ENCODE data around the gene COX8A.

COX8A gene

DNA sequence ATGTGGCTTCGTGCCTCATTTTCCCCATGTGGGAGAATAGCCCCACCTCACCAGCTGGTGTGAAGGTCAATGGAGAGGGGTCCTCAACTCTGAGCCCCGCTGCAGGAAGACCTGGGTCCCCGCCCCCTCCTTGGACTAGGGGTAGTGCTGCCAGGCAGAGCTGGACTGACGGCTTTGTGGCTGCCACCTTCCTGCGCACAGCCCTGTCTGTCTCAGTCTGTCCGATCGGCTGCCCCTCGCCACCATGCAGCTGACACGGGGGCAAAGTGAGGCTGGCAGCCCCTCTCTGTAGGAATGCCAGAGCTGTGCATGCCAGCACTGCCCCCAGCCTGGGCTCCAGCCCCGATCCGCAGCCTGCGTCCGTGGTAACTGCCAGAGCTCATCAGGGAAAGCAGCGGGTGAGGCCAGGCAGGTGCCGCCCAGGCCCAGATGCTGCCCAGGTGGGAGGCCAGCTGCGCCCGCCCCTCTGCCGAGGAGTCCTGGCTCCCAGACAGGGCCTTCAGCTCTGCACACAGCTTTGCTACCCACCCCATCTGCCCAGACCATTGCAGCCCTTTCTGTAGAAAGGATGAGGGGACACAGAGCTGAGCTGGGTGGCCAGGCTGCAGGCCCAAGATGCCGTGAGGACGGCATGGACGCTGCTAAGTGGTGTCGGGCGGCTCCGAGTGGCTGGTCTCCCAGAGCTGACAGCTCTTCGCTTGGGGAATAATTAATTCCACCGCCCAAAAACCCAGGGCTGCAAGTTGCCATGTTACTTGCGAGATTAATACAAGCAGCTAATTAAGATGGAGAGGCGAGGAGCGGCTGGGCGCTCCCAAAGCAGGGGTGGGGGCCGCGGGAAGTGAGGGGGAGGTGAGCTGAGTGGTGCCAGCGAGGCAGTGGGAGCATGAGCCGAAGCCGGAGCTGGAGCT, 41.8 kb downstream of the COX8A start:
- H3K27ac ChIP-seq: no peak overlapping the region
- no peak overlapping the region for H3K4me3 ChIP-seq

DNA sequence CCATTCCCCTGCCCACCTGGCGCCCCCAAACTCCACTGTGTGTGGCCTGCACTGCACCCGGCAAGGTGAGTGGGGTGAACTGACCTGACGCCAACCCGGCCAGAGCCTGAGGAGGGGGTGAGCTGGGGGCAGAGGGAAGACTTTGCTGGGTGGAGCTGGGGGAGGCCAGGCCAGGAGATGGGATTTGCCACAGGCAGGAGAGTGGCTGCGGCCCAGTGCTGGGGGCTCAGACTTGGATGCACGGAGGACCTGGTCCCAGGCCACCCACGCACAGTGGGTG, 43.5 kb downstream of the COX8A start:
- Histone ChIP-seq H3K4me3 (no peak overlapping the region), H3K27ac (no peak overlapping the region)

DNA sequence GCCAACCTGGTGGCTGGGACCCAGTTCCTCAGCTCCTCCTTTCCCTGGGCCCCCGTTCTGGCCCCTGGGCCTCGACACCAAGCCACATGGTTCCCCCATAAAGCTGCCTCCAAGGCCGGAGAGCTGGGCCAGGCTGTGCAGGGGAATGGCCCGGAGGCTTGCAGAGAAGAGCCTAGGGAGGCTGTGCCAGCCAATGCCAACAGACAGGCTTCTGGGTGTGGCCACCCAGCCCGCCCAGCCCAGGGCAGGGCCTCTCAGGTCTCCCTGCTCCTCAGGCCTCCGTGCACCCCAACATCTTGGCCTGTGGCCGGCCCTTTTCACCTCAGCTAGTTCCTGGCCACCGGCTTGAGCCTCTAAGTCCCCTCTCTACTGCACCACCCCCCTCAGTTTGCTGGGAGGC, 43.9 kb downstream of the COX8A start:
- Histone ChIP-seq H3K27ac (no peak overlapping the region), H3K4me3 (no peak overlapping the region)

DNA sequence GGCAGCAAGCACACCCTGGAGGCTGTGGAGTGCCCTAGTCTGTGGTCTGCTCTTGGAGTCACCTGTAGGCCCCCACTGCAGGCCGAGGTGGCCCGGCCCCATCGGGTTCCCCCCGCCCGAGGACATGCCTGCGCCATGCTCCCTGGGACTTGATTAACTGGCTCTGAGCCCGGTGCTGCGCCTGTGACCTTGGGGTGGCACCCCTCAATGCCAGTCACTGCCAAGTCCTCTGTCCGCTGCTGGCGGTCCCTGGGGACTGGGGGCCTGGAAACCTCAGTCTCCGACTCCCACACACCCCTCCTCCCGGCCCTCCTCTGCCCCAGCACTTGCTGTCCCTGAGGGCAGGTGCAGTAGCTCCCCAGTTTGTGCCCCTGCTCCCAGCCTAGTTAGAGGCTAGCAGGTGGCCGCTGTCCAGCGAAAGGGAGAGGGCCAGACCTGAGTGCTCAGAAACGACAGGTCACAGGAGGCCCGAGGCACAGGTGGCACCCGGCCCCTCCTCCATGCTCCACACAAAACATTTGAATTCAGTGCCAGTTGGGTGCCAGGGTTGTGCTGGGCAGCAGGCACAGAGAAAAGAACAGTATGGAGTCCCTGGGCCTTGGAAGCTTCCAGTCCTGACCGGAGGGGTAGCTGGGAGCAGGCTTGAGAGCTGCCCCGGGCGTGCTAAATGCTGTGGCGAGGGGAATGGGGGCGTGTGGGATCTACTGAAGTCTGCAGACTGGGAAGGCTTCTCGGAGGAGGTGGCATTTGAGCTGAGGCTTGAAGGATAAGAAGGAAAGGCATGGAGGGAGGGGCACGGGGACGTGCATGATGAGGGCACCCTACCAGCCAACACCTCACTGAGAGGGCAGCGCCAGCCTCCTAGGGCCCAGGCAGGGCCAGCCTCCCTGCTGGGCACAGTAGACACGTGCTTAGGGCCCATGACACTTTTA, 45.0 kb downstream of the COX8A start:
- Histone ChIP-seq H3K27ac (no peak overlapping the region), H3K4me3 (no peak overlapping the region)

DNA sequence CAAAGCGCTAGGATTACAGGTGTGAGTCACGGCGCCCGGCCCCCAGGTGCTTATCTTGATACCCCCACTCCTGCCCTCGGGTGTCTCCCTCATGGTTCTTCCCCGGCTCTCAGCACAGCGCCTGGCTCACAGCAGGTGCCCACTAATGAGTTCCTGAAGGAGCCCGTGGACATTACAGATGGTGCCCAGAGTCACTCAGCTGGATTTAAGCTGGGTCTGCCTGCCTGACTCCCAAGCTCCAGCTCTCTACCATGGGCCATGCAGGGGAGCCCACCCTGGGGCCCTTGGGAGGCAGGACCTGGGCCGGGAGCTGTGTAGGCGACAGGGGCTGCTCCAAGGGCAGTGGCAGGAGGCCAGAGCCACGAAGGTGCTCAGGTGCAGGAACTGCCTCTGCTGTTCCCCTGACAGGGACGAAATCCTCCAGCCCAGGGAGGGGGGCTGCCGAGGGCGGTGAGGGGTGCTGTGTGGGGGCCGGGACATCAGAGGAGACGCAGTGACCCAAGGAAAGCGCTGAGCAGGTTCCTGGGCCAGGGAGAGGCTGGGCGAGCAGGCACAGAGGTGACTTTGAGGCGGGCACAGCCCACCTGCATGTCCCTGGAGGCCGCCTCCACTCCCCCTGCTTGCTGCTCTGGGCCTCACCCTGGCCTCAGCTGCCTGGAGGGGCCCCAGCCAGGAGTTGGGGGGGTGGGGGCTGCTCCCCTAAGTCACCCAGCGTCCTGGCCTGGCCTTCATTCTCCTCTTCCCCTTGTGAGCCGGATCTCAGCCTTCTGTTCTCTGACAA, 46.7 kb downstream of the COX8A start:
- Histone ChIP-seq H3K4me3 (no peak overlapping the region), H3K27ac (peak overlapping the region in 1 of 21 experiments; percentile 32)

DNA sequence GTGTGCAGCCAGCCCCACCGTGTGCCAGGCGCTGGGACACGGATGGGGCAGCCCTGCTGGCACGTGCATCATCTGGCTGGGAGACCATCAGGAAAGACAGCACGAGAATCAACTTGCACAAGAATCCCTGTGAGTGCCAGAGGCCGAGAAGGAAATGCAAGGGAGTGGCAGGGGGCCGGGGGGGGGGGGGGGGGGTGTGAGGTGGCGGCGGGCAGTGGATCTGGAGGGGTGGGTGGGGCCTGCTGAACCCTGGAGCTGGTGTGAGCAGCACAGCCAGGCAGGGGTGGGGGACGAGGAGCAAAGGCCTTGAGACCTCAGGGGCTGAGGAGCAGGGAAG, 47.3 kb downstream of the COX8A start:
- H3K4me3 ChIP-seq: no peak overlapping the region
- peak overlapping the region in 1 of 21 experiments; percentile 32 for H3K27ac ChIP-seq

DNA sequence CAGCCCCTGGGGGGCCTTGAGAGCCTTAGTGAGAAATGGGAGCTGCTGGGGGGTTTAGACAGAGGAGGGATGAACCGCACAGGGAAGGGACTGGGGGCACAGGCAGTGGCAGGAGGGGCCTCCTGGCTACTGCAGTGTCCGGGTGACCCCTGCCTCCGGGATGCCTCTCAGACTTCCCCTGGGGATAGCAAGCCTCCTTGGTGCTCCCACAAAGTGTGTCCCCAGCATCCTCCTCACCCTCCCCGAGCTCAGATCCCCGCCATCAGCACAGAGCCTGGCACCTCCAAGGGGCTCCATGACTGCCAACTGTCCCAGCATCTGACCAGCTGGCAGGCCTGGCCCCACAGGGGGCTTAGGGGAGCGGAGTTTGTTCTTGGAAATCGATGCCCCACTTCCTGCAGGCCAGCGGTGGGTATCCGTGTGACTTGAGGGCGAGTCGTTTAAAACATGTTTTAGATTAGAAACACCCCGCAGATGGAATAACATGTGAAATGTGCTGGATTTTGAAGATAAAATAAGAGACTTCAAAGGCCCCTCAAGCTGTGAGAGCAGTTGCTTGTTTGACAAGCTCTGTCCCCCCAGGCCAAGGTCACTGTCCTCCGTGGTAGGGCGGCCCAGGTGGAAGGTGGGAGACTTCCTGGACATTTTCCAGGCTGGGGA, 47.8 kb downstream of the COX8A start:
- H3K4me3 ChIP-seq: no peak overlapping the region

DNA sequence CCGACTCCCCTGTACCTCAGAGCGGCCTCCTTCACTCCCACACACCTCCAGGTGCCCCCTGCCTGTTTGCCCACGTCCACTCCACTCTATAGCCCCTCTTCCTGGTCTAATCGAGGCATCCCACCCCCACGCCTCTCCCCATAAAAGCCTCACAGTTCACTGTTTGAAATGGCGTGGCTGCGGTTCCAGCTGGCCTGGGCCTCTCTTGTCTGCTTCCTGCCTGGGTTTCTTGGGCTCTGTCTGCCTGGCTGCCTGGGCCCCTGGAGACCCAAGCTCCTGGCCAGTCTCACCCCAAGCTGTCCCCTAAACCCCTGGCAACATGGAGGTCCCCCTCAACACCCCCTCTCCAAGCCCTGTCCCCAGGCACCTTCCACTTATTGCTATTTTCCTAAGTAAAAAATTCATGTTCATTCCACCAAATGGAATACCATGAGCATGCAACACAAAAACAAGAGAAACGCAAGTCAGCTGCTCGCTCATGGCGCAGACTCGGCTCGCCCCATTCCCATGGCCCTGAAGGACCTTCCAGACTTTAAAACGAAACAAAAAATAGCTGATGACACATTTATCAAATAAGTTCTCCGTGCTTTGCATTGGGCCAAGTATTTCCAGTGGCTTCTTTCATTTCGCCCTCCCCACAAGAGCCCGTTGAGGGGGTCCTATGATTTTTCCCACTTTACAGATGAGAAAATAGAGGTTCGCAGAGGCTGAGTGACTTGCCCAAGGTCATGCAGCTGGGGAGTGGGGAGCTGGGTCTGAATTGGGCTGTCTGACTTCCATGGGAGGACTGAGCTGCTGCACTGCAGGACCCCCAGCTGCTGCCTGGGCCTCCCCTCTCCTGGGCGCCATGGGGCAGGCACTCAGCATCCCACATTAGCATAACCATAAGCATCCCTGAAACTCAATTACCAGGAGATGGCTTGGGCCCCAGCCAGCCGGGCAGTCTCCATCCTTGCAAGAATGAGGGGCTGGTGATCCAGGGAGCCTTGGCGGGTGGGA, 49.6 kb downstream of the COX8A start:
- Histone ChIP-seq H3K27ac (no peak overlapping the region), H3K4me3 (no peak overlapping the region)

More for the DNA sequence above, 47.8 kb downstream of the COX8A start:
- H3K27ac ChIP-seq: no peak overlapping the region

DNA sequence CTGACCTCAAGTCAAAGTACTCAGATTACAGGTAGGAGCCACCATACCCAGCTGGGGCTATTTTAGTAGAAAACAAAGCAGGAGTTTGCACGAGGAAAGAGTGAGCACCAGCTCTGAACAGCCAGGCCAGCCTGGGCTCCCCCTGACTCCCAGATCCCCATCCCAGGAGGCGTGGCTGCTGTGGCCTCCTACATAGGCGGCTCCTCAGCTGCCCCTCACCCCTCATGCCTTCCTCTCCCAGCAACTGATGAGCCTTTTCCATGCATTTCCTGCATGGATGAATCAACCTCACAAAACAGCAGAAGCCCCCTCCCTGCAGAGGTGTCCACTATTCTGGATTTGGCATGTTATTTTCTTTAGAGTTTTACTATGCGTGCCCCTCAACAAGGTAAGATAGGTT, 50.8 kb downstream of the COX8A start:
- no peak overlapping the region for H3K27ac ChIP-seq
- H3K4me3 ChIP-seq: no peak overlapping the region

All from skin epidermis (tissue), 12 donors.